Measurements from ENCODE around the gene PIAS1. TPM values are rescaled to one million over a fixed set of nuclear protein-coding genes. Genes with fewer than 3 reads are reported as not detected.
A peak's percentile ranks its signal among the peaks of the same experiment; 100 is the strongest.

PIAS1 gene
- total and polyA plus RNA-seq, 9 of the 15 experiments (the other 6 are each of a cell fraction or from before 2014, with no cell fraction given) = 18.0 to 59.1 (median 28.5) TPM

GRCh38 chr15:68054628-68055223, 611 bp downstream of the PIAS1 start (continued):
- TF ChIP-seq ZNF655 (CRISPR knock-in tag; IDR thresholded peaks at IDR 0.05) = no peak
- TF ChIP-seq SPI1 (IDR thresholded peaks at IDR 0.05; ENCODE audit: borderline replicate concordance, low read depth, low read length) = peak; percentile 20; the same call in 1 of the 2 replicates
- no peak for TF ChIP-seq ZNF3 (CRISPR knock-in tag; IDR thresholded peaks at IDR 0.05)
- no peak for TF ChIP-seq KLF1 (tag; IDR thresholded peaks at IDR 0.05)
- TF ChIP-seq JUN (IDR thresholded peaks at IDR 0.05; ENCODE audit: borderline replicate concordance, low read depth, low read length) = no peak
- no peak for TF ChIP-seq JUN (CRISPR knock-in tag; IDR thresholded peaks at IDR 0.05; ENCODE audit: borderline replicate concordance)
- TF ChIP-seq ZNF140 (CRISPR knock-in tag; IDR thresholded peaks at IDR 0.05) = no peak
- peak in 1 of 2 experiments; percentile 76; a peak in 2 of 4 replicates for TF ChIP-seq FOXK2 (conservative IDR thresholded peaks at IDR 0.05 in 1 of 2, IDR thresholded peaks at IDR 0.05 in 1 of 2; ENCODE audit: low read depth in 2 of 2)
- TF ChIP-seq RBM39 (optimal IDR thresholded peaks at IDR 0.05; ENCODE audit: low read depth, low read length) = no peak
- TF ChIP-seq KAT8 (IDR thresholded peaks at IDR 0.05; ENCODE audit: low read depth) = no peak
- TF ChIP-seq ZNF174 (CRISPR knock-in tag; IDR thresholded peaks at IDR 0.05) = no peak
- TF ChIP-seq MNT (conservative IDR thresholded peaks at IDR 0.05) = peak in 1 of 2 experiments; percentile 3; a peak in 2 of 4 replicates
- TF ChIP-seq SIX5 (IDR thresholded peaks at IDR 0.05; ENCODE audit: borderline replicate concordance in 1 of 2, insufficient read depth in 1 of 2, low read depth in 1 of 2, low read length in 2 of 2) = no peak
- no peak for TF ChIP-seq SAFB (IDR thresholded peaks at IDR 0.05; ENCODE audit: borderline replicate concordance, low read depth, low read length)
- TF ChIP-seq ZNF699 (CRISPR knock-in tag; IDR thresholded peaks at IDR 0.05; ENCODE audit: insufficient replicate concordance) = no peak
- TF ChIP-seq NR2F6 (CRISPR knock-in tag; IDR thresholded peaks at IDR 0.05) = no peak
- TF ChIP-seq ZNF184 (CRISPR knock-in tag; IDR thresholded peaks at IDR 0.05) = no peak
- peak; percentile 39 for TF ChIP-seq SAP30 (IDR thresholded peaks at IDR 0.05; ENCODE audit: borderline replicate concordance, insufficient read depth, low read depth, low read length, poor library complexity, severe bottlenecking)
- no peak for TF ChIP-seq RFX5 (IDR thresholded peaks at IDR 0.05; ENCODE audit: low read depth, low read length)
- TF ChIP-seq HNRNPLL (IDR thresholded peaks at IDR 0.05; ENCODE audit: low read depth, low read length, poor library complexity, severe bottlenecking) = no peak
- no peak for TF ChIP-seq BCLAF1 (IDR thresholded peaks at IDR 0.05; ENCODE audit: borderline replicate concordance in 1 of 2, control insufficient read depth in 1 of 2, low read depth in 2 of 2, low read length in 1 of 2)
- TF ChIP-seq ZNF121 (CRISPR knock-in tag; conservative IDR thresholded peaks at IDR 0.05) = no peak

Data from K562 (cell line).